ENCODE measurements around the gene DOCK4.

DNA sequence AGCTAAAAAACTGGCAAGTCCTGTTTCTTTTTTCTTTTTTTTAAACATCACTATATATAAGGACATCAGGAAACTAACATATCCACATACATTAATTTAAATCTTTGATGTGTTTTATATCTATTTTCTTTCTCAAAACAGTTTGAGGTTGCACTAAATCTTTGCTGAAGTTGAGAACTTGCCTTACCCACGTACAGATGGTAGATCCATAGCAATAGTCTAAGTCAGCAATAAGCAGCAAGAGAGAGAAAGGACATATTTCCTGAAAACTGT, 417.2 kb downstream of the DOCK4 start:
- TF ChIP-seq, protein P1, sequence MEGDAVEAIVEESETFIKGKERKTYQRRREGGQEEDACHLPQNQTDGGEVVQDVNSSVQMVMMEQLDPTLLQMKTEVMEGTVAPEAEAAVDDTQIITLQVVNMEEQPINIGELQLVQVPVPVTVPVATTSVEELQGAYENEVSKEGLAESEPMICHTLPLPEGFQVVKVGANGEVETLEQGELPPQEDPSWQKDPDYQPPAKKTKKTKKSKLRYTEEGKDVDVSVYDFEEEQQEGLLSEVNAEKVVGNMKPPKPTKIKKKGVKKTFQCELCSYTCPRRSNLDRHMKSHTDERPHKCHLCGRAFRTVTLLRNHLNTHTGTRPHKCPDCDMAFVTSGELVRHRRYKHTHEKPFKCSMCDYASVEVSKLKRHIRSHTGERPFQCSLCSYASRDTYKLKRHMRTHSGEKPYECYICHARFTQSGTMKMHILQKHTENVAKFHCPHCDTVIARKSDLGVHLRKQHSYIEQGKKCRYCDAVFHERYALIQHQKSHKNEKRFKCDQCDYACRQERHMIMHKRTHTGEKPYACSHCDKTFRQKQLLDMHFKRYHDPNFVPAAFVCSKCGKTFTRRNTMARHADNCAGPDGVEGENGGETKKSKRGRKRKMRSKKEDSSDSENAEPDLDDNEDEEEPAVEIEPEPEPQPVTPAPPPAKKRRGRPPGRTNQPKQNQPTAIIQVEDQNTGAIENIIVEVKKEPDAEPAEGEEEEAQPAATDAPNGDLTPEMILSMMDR (IDR thresholded peaks at IDR 0.05), result no peak
- TF ChIP-seq ZFX (IDR thresholded peaks at IDR 0.05; ENCODE audit: borderline replicate concordance), result no peak

Data from 22Rv1 (cell line).